PC-9 (cell line): ENCODE data around the gene GGN. TPM values are rescaled to one million over a fixed set of nuclear protein-coding genes. Genes with fewer than 3 reads are reported as not detected.

Experiments used
- BruUV-seq: library from RNA; stranded (reverse); fragments of 400-500 nt; replicated peaks from 2 replicates; lab custom pipeline; 2021; lab: Mats Ljungman, UMichigan
- CTCF ChIA-PET: fragments of 300-600 bp; sonication (Branson Sonifier 250); formaldehyde crosslinking; loops from one replicate; lab custom pipeline; 2022; ENCODE audit warnings: antibody characterized with exemption; lab: Charles Lee
- POLR2A ChIA-PET: fragments of 300-600 bp; sonication (Branson Sonifier 250); formaldehyde crosslinking; loops from one replicate; lab custom pipeline; 2022; ENCODE audit warnings: antibody characterized with exemption; ENCODE audit not compliant: unreplicated experiment; lab: Charles Lee
- DNase-seq, 2 experiments: peaks; one replicate each; pipeline versions ENCODE4 v3.0.0 to v3.0.0-alpha.2; 2015 to 2022; ENCODE audit warnings: mixed read lengths in 1 of 2
- H2AFZ ChIP-seq: fragments of 200-600 bp; sonication (generic); 2 replicates; pipeline ENCODE4 v1.8.1; 2017; ENCODE audit warnings: antibody characterized with exemption
- H3F3A ChIP-seq: fragments of 200-600 bp; sonication (generic); 2 replicates; pipeline ENCODE4 v1.8.1; 2017; ENCODE audit warnings: antibody characterized with exemption, mild to moderate bottlenecking, low read depth; ENCODE audit not compliant: insufficient read depth
- H3K27ac ChIP-seq: fragments of 200-600 bp; sonication (generic); 2 replicates; pipeline ENCODE4 v1.6.1; 2016; ENCODE audit warnings: mixed run types
- H3K27me3 ChIP-seq: fragments of 200-600 bp; sonication (generic); 2 replicates; pipeline ENCODE4 v1.6.1; 2016; ENCODE audit warnings: low read depth, mixed run types; ENCODE audit not compliant: insufficient read depth
- H3K36me3 ChIP-seq: fragments of 200-600 bp; sonication (generic); 2 replicates; pipeline ENCODE4 v1.6.1; 2016; ENCODE audit warnings: low read depth, mixed run types
- H3K4me1 ChIP-seq: fragments of 200-600 bp; sonication (generic); replicated peaks from 2 replicates; pipeline ENCODE4 v1.6.1; 2016; ENCODE audit warnings: mixed run types; ENCODE audit not compliant: insufficient read depth
- H3K4me2 ChIP-seq: fragments of 200-600 bp; sonication (generic); 2 replicates; pipeline ENCODE4 v1.6.1; 2017; ENCODE audit warnings: mixed run types
- H3K4me3 ChIP-seq: fragments of 200-600 bp; sonication (generic); 2 replicates; pipeline ENCODE4 v1.6.1; 2016; ENCODE audit warnings: mixed run types
- H3K79me2 ChIP-seq: fragments of 200-600 bp; sonication (generic); 2 replicates; pipeline ENCODE4 v1.6.1; 2017; ENCODE audit warnings: low read depth, mixed run types
- H3K9me2 ChIP-seq: fragments of 200-600 bp; sonication (generic); 2 replicates; pipeline ENCODE4 v1.8.1; 2017; ENCODE audit warnings: mild to moderate bottlenecking; ENCODE audit not compliant: insufficient read depth
- H3K9me3 ChIP-seq: fragments of 200-600 bp; sonication (generic); 2 replicates; pipeline ENCODE4 v1.8.1; 2016; ENCODE audit warnings: low read depth; ENCODE audit not compliant: insufficient read depth
- H4K20me1 ChIP-seq: fragments of 200-600 bp; sonication (generic); 2 replicates; pipeline ENCODE4 v1.8.1; 2017; ENCODE audit not compliant: insufficient read depth
- CTCF ChIP-seq: fragments of 200-600 bp; sonication (generic); conservative IDR thresholded peaks from 2 replicates; pipeline ENCODE4 v1.6.1; 2017; ENCODE audit warnings: mixed run types, antibody characterized with exemption, mild to moderate bottlenecking, moderate library complexity
- EZH2 ChIP-seq: fragments of 200-600 bp; sonication (generic); IDR thresholded peaks from 2 replicates; pipeline ENCODE4 v1.8.0; 2017; ENCODE audit warnings: antibody characterized with exemption, low read depth
- intact Hi-C: fragments of 100-400 bp; cut with micrococcal nuclease; formaldehyde crosslinking; loops from one replicate; pipeline ENCODE4 v1.10.0; 2022; ENCODE audit not compliant: unreplicated experiment
- total RNA-seq: library from RNA; stranded (reverse); gene quantifications from 2 replicates; pipeline ENCODE4 v1.2.3, GENCODE V29; 2021

GGN gene
- total RNA-seq, 1 experiment from 2014 or later: 1.0 TPM

GRCh38 chr19:38395381-38396114 is 7.7 kb upstream of the GGN start:
- POLR2A ChIA-PET: no interaction called here
- DNase-seq: no peak
- Histone ChIP-seq H3K27me3 (no peaks in the 10 kb centered on the region), H4K20me1 (no peaks in the 10 kb centered on the region), H3K4me3 (no peak overlapping the region), H3K4me2 (no peak overlapping the region), H3K9me3 (no peaks in the 10 kb centered on the region), H2AFZ (no peak overlapping the region), H3K4me1 (no peaks in the 10 kb centered on the region), H3K36me3 (no peaks in the 10 kb centered on the region), H3F3A (peaks cover 11% of the 10 kb centered on the region; the same call in 1 of the 2 replicates), H3K79me2 (no peaks in the 10 kb centered on the region), H3K27ac (no peak overlapping the region), H3K9me2 (no peaks in the 10 kb centered on the region)
- CTCF ChIA-PET: no interaction called here
- BruUV-seq: no TSS peak
- intact Hi-C loops: no loop called here
- TF ChIP-seq EZH2: no peak
- no peak for TF ChIP-seq CTCF

GRCh38 chr19:38394488-38394887 is 6.7 kb upstream of the GGN start:
- H3K4me3 ChIP-seq: no peak overlapping the region
- ChIA-PET CTCF (no interaction called here), POLR2A (interaction anchor here (0.6 kb wide), 1 partner anchor 8 kb away, joined by 11 read pairs; the partner anchor contains the start of gene FAM98C)
- no peaks in the 10 kb centered on the region for H3K9me3 ChIP-seq
- H3K79me2 ChIP-seq: no peaks in the 10 kb centered on the region
- H4K20me1 ChIP-seq: no peaks in the 10 kb centered on the region
- H3K9me2 ChIP-seq: no peaks in the 10 kb centered on the region
- no peak overlapping the region for H3K27ac ChIP-seq
- H3K36me3 ChIP-seq: no peaks in the 10 kb centered on the region
- no peaks in the 10 kb centered on the region for H3K27me3 ChIP-seq
- H3F3A ChIP-seq: peaks cover 12% of the 10 kb centered on the region; the same call in 1 of the 2 replicates
- BruUV-seq: no TSS peak
- no peak overlapping the region for H3K4me2 ChIP-seq
- TF ChIP-seq CTCF: no peak
- TF ChIP-seq EZH2: no peak
- peaks cover under 1% of the 10 kb centered on the region; the same call in 1 of the 2 replicates for H3K4me1 ChIP-seq
- no peak overlapping the region for H2AFZ ChIP-seq
- DNase-seq: no peak
- intact Hi-C loops: no loop called here

- Histone ChIP-seq H3K4me3 (no peak overlapping the region), H3F3A (peaks cover 18% of the 10 kb centered on the region; the same call in 1 of the 2 replicates), H3K36me3 (no peaks in the 10 kb centered on the region), H3K27ac (no peak overlapping the region), H3K79me2 (no peaks in the 10 kb centered on the region), H3K4me1 (peaks cover 8% of the 10 kb centered on the region; the same call in 1 of the 2 replicates), H3K27me3 (no peaks in the 10 kb centered on the region), H2AFZ (no peak overlapping the region), H4K20me1 (no peaks in the 10 kb centered on the region), H3K9me3 (no peaks in the 10 kb centered on the region), H3K4me2 (no peak overlapping the region), H3K9me2 (no peaks in the 10 kb centered on the region)
- no peak for DNase-seq
- TF ChIP-seq CTCF (no peak), EZH2 (no peak)
- BruUV-seq: no TSS peak
- POLR2A ChIA-PET: no interaction called here
- CTCF ChIA-PET: no interaction called here
- intact Hi-C loops: no loop called here
Measured at GRCh38 chr19:38392707-38393308, 5.0 kb upstream of the GGN start.
